GM18505 (cell line): ENCODE measurements around the gene SSX2IP.
"Not testable (repeated sequence)": the region's sequence is repeated elsewhere in the genome, so short reads cannot be mapped to it uniquely, and the experiment has no call there.

ENCODE experiments used
- ATAC-seq: cut with Tn5 transposase; IDR thresholded peaks from one replicate; pipeline ENCODE4 v1.9.1; 2021; ENCODE audit not compliant: unreplicated experiment
- POLR2A ChIP-seq: IDR thresholded peaks from 4 replicates; pipeline ENCODE4 v1.6.1; 2011; ENCODE audit warnings: borderline replicate concordance; ENCODE audit not compliant: insufficient read depth, insufficient read length; ENCODE audit errors: extremely low read depth

SSX2IP gene

DNA sequence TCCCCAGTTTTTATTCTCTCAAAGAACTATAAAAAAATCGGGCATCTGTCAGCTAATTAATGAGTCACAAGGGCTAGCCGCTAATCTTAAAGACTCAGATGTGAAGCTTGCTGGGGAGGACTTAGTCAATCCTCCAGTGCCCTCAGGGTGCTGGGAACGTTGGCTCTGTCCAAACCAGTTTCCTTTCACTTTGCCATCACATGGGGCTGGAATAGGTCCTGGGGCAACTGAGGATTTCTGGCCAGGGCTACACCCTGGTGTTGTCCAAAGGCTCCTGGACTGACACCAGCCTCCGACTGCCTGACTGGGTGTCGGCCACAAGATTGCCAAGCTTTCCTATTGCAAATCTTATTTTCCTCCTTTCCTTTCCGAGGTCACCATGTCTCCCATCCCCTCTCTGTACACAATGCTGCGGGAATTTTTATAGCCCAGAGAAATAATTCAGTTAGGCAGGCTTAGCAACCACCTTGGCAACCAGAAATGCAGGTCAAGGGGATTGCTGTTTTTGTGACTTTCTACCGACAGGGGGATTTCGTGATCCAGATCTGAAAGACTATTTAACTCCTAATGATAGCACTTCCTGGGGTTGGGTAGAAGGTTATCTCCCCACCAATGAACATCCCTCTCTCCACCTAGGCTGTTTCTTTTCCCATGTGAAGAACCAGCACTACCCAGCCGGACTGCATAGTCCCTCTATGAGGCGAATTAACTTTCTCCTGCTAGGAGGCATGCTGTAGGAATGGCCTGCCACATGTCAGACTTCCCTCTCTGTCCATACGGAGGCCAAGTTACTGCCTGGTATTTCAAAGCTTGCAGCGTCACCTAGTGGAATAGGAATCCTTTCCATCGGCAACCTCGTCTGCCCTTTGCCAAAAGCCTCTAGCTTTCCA is 86.1 kb downstream of the SSX2IP start:
- no peak for TF ChIP-seq POLR2A
- ATAC-seq = no peak

DNA sequence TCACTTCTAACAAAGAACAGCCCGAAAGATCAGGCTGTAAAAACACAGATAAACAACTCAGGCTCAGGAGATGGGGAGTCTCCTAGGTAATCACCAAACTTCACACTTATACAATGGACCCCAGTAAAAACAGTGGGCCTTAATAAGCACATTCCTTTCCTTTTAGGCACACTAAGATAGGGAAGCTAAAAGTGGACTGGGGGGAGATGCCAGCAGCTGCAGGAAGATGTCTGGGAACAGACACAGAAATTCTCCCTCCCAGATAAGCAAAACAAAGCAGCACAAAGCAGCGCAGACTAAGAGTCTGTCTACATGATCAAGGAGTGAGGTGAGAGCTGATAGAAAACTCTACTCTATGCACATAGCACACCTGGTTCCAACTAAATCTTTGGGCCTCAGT is 87.0 kb downstream of the SSX2IP start:
- no peak for ATAC-seq
- TF ChIP-seq POLR2A = no peak

DNA sequence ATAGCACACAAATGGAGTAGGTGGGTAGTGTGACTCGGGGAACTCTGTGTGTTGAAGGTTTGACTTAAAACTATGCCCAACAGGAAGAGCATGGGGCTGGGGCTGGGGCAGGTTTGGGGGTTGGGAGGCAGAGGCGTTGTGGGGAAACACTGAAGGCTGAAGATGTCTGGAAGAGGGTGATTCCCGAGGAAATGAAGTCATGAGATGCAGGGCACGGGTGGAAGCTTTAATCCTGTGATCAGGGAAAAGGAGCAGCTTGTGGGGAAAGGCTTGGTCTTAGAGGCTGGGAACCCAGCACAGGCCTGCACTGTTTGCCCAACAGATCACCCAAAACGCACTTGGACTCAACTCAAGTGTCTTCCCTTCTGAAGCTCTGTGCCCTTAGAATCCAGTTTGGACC is 89.5 kb downstream of the SSX2IP start:
- no peak for ATAC-seq
- no peak for TF ChIP-seq POLR2A

DNA sequence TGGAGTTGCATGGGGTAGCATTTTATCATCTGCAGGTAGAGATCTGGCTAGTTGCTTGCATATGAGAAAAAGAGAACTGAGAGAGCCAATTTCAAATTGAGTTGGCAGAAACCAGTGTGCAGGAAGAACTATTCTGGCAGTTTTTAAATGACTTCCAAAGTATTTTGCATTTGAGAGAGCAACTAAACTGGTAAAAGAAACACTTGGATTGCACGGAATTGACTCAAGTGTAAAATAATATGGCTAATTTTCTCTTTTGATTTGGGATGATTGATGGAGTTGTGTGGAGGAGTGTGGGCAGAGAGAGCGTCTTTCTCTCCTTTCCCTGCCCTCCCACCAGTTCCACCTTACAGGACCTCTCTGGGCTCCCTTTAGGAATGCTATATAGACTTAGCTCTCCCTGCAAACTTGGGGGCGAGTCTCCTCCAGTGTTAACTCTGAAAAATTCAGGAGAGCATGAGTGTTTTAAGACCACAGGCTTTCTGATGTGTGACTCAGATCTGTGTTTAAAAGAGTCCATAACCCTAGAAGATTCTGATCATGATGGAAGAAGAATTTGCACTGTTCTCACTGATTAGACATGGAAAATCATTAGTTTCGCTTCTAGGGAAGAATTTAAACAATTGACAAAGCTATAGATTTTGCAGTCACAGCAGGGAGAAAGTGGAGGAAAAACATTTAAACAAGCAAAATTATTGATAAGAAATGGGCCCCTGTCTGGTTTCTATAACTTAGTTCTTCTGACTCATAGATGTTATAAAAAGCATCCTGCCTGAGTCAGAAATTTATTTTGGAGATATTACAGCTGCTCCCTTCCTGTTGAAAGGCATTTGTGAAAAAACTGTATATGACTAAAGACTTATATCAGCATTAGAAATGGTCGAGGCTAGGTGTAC is 91.2 kb downstream of the SSX2IP start:
- no peak for TF ChIP-seq POLR2A
- peak; percentile 83 for ATAC-seq

DNA sequence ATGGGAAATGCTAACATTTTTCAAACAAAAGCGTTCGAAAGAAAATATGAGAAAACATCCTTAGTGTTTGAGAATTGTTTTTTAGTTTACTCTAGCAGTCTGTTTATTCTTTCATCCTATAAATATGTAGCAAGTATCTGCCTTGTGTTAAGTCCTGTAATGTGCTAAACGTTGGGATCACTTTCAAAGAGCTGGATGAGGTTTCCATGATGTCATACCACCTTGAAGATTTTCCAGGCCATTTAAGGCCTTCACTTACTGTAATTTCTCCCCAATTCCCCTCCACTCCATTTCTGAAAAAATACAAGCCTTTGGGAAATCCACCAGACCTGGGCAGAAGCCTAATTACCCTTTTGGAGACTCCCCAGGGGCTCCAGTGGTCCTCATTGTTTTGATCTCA is 91.8 kb downstream of the SSX2IP start:
- ATAC-seq = no peak
- TF ChIP-seq POLR2A = no peak

DNA sequence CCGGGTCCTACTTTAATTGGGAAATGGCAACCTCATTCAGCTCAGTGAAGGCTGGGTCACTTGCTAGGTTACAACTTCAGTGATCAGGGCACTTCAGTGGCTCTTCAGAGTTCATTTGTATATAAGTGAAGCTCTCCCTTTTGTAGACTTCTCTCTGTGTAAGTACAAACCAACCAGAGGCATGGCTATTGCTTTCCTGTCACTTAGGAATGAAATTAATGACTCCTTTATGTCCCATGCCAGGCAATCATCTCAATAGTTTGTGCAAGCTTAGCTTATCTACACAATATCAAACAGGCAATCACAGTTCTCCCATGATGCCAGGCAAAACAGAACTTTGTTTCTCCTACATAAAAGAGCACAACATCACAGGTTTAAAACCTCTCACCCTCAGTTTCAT is 93.2 kb downstream of the SSX2IP start:
- TF ChIP-seq POLR2A = no peak
- ATAC-seq = no peak

DNA sequence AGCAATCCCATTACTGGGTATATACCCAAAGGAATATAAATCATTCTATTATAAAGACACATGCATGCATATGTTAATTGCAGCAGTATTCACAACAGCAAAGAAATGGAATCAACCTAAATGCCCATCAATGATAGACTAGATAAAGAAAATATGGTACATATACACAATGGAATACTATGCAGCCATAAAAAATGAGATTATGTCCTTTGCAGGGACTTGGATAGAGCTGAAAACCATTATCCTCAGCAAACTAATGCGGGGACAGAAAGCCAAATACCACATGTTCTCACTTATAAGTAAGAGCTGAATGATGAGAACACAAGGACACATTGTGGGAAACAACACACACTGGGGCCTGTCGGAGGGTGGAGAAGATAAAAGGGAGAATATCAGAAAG is 95.3 kb downstream of the SSX2IP start:
- ATAC-seq = not testable (repeated sequence)
